Measurements from ENCODE around the gene AADAT. TPM values are rescaled to one million over a fixed set of nuclear protein-coding genes. Genes with fewer than 3 reads are reported as not detected.

AADAT gene
- polyA plus RNA-seq, 4 donors, result 1.7 to 20.9 TPM; not detected in 2

- no peak for DNase-seq
- FAIRE-seq, result no peak
Measured at GRCh38 chr4:170035231-170035630, 54.5 kb downstream of the AADAT start.

DNA sequence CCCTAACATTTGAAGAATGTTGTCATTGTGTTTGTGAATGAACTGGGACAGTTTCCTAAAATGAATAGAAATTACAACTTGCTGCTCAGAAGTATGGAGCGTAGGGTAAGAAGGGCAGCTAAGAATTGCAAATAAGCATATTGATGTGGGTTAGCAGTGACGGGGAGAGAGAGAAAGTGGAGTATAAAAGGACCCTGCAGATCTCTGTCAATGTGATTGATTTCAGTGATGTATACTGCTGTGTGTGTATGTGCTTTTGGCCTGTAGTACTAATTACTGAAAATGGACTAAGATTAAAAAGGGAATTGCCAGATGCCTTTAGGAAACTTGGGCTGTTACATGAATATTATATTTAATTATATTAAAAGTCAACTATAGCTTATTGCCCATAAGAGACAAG lies 55.8 kb downstream of the AADAT start:
- Histone ChIP-seq H3K4me3 (ENCODE audit: low read depth in 1 of 3, low read length in 3 of 3) (no peak overlapping the region), H3K9me3 (ENCODE audit: control insufficient read depth in 2 of 2, insufficient read depth in 1 of 2, low read depth in 1 of 2, low read length in 1 of 2) (no peaks in the 10 kb centered on the region), H3K4me1 (ENCODE audit: control insufficient read depth in 3 of 3, insufficient read depth in 2 of 3, low read depth in 1 of 3, low read length in 2 of 3) (no peaks in the 10 kb centered on the region), H3K36me3 (ENCODE audit: control insufficient read depth in 3 of 3, insufficient read depth in 2 of 3, low read depth in 1 of 3, low read length in 3 of 3) (no peaks in the 10 kb centered on the region), H3K27me3 (ENCODE audit: control insufficient read depth in 3 of 3, insufficient read depth in 3 of 3, low read length in 3 of 3) (no peaks in the 10 kb centered on the region), H3K27ac (ENCODE audit: low read depth in 1 of 3, low read length in 2 of 3) (no peak overlapping the region)
- FAIRE-seq (no peak), DNase-seq (no peak)
- WGBS, 3 donors, result 80 to 91% (median 85%) methylated on average over 2 of the region's 2 CpGs

More at GRCh38 chr4:170035231-170035630, 54.5 kb downstream of the AADAT start:
- Histone ChIP-seq H3K27me3 (ENCODE audit: control insufficient read depth in 3 of 3, insufficient read depth in 3 of 3, low read length in 3 of 3) (no peaks in the 10 kb centered on the region), H3K36me3 (ENCODE audit: control insufficient read depth in 3 of 3, insufficient read depth in 2 of 3, low read depth in 1 of 3, low read length in 3 of 3) (no peaks in the 10 kb centered on the region), H3K4me1 (ENCODE audit: control insufficient read depth in 3 of 3, insufficient read depth in 2 of 3, low read depth in 1 of 3, low read length in 2 of 3) (no peaks in the 10 kb centered on the region), H3K4me3 (ENCODE audit: low read depth in 1 of 3, low read length in 3 of 3) (no peak overlapping the region), H3K9me3 (ENCODE audit: control insufficient read depth in 2 of 2, insufficient read depth in 1 of 2, low read depth in 1 of 2, low read length in 1 of 2) (no peaks in the 10 kb centered on the region), H3K27ac (ENCODE audit: low read depth in 1 of 3, low read length in 2 of 3) (no peak overlapping the region)
- WGBS, 3 donors, result 73 to 89% (median 86%) methylated on average over 1 of the region's 1 CpG

- FAIRE-seq (no peak), DNase-seq (peak in 1 of 2 donors; percentile 19)
- no peaks in the 10 kb centered on the region for H3K9me3 ChIP-seq (ENCODE audit: control insufficient read depth in 2 of 2, insufficient read depth in 1 of 2, low read depth in 1 of 2, low read length in 1 of 2)
- H3K4me3 ChIP-seq (ENCODE audit: low read depth in 1 of 3, low read length in 3 of 3), result no peak overlapping the region
- WGBS, 3 donors, result 3 to 41% (median 10%) methylated on average over 1 of the region's 1 CpG
- H3K27ac ChIP-seq (ENCODE audit: low read depth in 1 of 3, low read length in 2 of 3), result no peak overlapping the region
- peaks cover 0 to 7% (median 0%) of the 10 kb centered on the region in 3 donors for H3K4me1 ChIP-seq (ENCODE audit: control insufficient read depth in 3 of 3, insufficient read depth in 2 of 3, low read depth in 1 of 3, low read length in 2 of 3)
- peaks cover 0 to 7% (median 5%) of the 10 kb centered on the region in 3 donors for H3K27me3 ChIP-seq (ENCODE audit: control insufficient read depth in 3 of 3, insufficient read depth in 3 of 3, low read length in 3 of 3)
- no peaks in the 10 kb centered on the region for H3K36me3 ChIP-seq (ENCODE audit: control insufficient read depth in 3 of 3, insufficient read depth in 2 of 3, low read depth in 1 of 3, low read length in 3 of 3)
Measured at GRCh38 chr4:170030121-170030520, 59.6 kb downstream of the AADAT start.

GRCh38 chr4:170027181-170027829 lies 62.5 kb downstream of the AADAT start:
- Histone ChIP-seq H3K4me3 (ENCODE audit: low read depth in 1 of 3, low read length in 3 of 3) (peak overlapping the region; percentile 27 to 81 (median 78)), H3K4me1 (ENCODE audit: control insufficient read depth in 3 of 3, insufficient read depth in 2 of 3, low read depth in 1 of 3, low read length in 2 of 3) (peaks cover 0 to 7% (median 0%) of the 10 kb centered on the region in 3 donors), H3K27ac (ENCODE audit: low read depth in 1 of 3, low read length in 2 of 3) (peak overlapping the region in 1 of 3 donors; percentile 96), H3K36me3 (ENCODE audit: control insufficient read depth in 3 of 3, insufficient read depth in 2 of 3, low read depth in 1 of 3, low read length in 3 of 3) (no peaks in the 10 kb centered on the region), H3K27me3 (ENCODE audit: control insufficient read depth in 3 of 3, insufficient read depth in 3 of 3, low read length in 3 of 3) (peaks cover 0 to 8% (median 7%) of the 10 kb centered on the region in 3 donors), H3K9me3 (ENCODE audit: control insufficient read depth in 2 of 2, insufficient read depth in 1 of 2, low read depth in 1 of 2, low read length in 1 of 2) (no peaks in the 10 kb centered on the region)
- 4 to 5% (median 4%) methylated on average over 37 of the region's 37 CpGs for WGBS, 3 donors
- no peak for FAIRE-seq
- DNase-seq, result peak; percentile 94 to 98

GRCh38 chr4:170026253-170027021 lies 63.3 kb downstream of the AADAT start, which contains the start of gene MFAP3L:
MFAP3L (minus strand) TSS chr4:170026395; CDS start chr4:170005877, 20,518 bp downstream.
- FAIRE-seq (no peak), DNase-seq (peak; percentile 85 to 96)
- no peaks in the 10 kb centered on the region for H3K36me3 ChIP-seq (ENCODE audit: control insufficient read depth in 3 of 3, insufficient read depth in 2 of 3, low read depth in 1 of 3, low read length in 3 of 3)
- H3K9me3 ChIP-seq (ENCODE audit: control insufficient read depth in 2 of 2, insufficient read depth in 1 of 2, low read depth in 1 of 2, low read length in 1 of 2), result no peaks in the 10 kb centered on the region
- H3K27ac ChIP-seq (ENCODE audit: low read depth in 1 of 3, low read length in 2 of 3), result peak within 1 kb of the TSS; percentile 63 to 96 (median 90)
- peak within 1 kb of the TSS; percentile 78 to 88 (median 81) for H3K4me3 ChIP-seq (ENCODE audit: low read depth in 1 of 3, low read length in 3 of 3)
- peaks cover 0 to 8% (median 7%) of the 10 kb centered on the region in 3 donors for H3K27me3 ChIP-seq (ENCODE audit: control insufficient read depth in 3 of 3, insufficient read depth in 3 of 3, low read length in 3 of 3)
- H3K4me1 ChIP-seq (ENCODE audit: control insufficient read depth in 3 of 3, insufficient read depth in 2 of 3, low read depth in 1 of 3, low read length in 2 of 3), result peaks cover 0 to 7% (median 0%) of the 10 kb centered on the region in 3 donors
- WGBS, 3 donors, result 0 to 1% (median 1%) methylated on average over 45 to 86 of the region's 86 CpGs

- H3K9me3 ChIP-seq (ENCODE audit: control insufficient read depth in 2 of 2, insufficient read depth in 1 of 2, low read depth in 1 of 2, low read length in 1 of 2), result no peaks in the 10 kb centered on the region
- H3K4me1 ChIP-seq (ENCODE audit: control insufficient read depth in 3 of 3, insufficient read depth in 2 of 3, low read depth in 1 of 3, low read length in 2 of 3), result peaks cover 0 to 7% (median 0%) of the 10 kb centered on the region in 3 donors
- no peak for FAIRE-seq
- peaks cover 0 to 8% (median 7%) of the 10 kb centered on the region in 3 donors for H3K27me3 ChIP-seq (ENCODE audit: control insufficient read depth in 3 of 3, insufficient read depth in 3 of 3, low read length in 3 of 3)
- H3K36me3 ChIP-seq (ENCODE audit: control insufficient read depth in 3 of 3, insufficient read depth in 2 of 3, low read depth in 1 of 3, low read length in 3 of 3), result no peaks in the 10 kb centered on the region
- no peak overlapping the region for H3K27ac ChIP-seq (ENCODE audit: low read depth in 1 of 3, low read length in 2 of 3)
- DNase-seq, result peak in 1 of 2 donors; percentile 37
- WGBS, 3 donors, result 5 to 12% (median 9%) methylated on average over 62 to 74 of the region's 74 CpGs
- H3K4me3 ChIP-seq (ENCODE audit: low read depth in 1 of 3, low read length in 3 of 3), result peak overlapping the region; percentile 46 to 81 (median 54)
Measured at GRCh38 chr4:170025523-170026252, 64.1 kb downstream of the AADAT start.

DNA sequence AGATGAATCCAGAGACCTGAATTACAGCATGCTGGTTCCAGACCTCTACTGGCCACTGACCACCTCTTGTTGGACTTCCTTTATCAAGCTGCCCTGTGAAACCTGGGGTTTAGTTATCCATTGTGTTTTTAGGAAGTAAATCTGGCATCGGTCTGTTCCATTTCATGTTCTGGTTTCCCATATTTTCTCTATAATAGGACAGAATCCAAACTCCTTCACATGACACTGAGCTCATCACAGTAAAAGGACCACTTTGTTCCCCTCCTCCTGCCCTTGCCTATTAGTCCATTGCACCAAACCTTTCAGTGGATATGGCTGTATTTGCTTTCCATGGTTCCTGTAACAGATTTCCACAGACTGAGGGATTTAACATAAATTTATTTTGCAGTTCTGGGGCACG lies 67.5 kb downstream of the AADAT start:
- 87 to 93% (median 91%) methylated on average over 2 of the region's 2 CpGs for WGBS, 3 donors
- Histone ChIP-seq H3K9me3 (ENCODE audit: control insufficient read depth in 2 of 2, insufficient read depth in 1 of 2, low read depth in 1 of 2, low read length in 1 of 2) (no peaks in the 10 kb centered on the region), H3K4me3 (ENCODE audit: low read depth in 1 of 3, low read length in 3 of 3) (no peak overlapping the region), H3K27me3 (ENCODE audit: control insufficient read depth in 3 of 3, insufficient read depth in 3 of 3, low read length in 3 of 3) (peaks cover 0 to 8% (median 4%) of the 10 kb centered on the region in 3 donors), H3K4me1 (ENCODE audit: control insufficient read depth in 3 of 3, insufficient read depth in 2 of 3, low read depth in 1 of 3, low read length in 2 of 3) (peaks cover 0 to 3% (median 0%) of the 10 kb centered on the region in 3 donors), H3K36me3 (ENCODE audit: control insufficient read depth in 3 of 3, insufficient read depth in 2 of 3, low read depth in 1 of 3, low read length in 3 of 3) (no peaks in the 10 kb centered on the region), H3K27ac (ENCODE audit: low read depth in 1 of 3, low read length in 2 of 3) (no peak overlapping the region)
- no peak for FAIRE-seq
- DNase-seq, result no peak

GRCh38 chr4:170017252-170017651 lies 72.5 kb downstream of the AADAT start:
- Histone ChIP-seq H3K27me3 (ENCODE audit: control insufficient read depth in 3 of 3, insufficient read depth in 3 of 3, low read length in 3 of 3) (no peaks in the 10 kb centered on the region), H3K4me1 (ENCODE audit: control insufficient read depth in 3 of 3, insufficient read depth in 2 of 3, low read depth in 1 of 3, low read length in 2 of 3) (no peaks in the 10 kb centered on the region), H3K9me3 (ENCODE audit: control insufficient read depth in 2 of 2, insufficient read depth in 1 of 2, low read depth in 1 of 2, low read length in 1 of 2) (no peaks in the 10 kb centered on the region), H3K4me3 (ENCODE audit: low read depth in 1 of 3, low read length in 3 of 3) (no peak overlapping the region), H3K27ac (ENCODE audit: low read depth in 1 of 3, low read length in 2 of 3) (no peak overlapping the region), H3K36me3 (ENCODE audit: control insufficient read depth in 3 of 3, insufficient read depth in 2 of 3, low read depth in 1 of 3, low read length in 3 of 3) (no peaks in the 10 kb centered on the region)
- no peak for DNase-seq
- WGBS, 3 donors, result 66 to 87% (median 84%) methylated on average over 3 of the region's 3 CpGs
- FAIRE-seq, result no peak

Measured in small intestine (tissue), 7 donors.